Left lung (tissue), 10 donors: ENCODE data around the gene RAB4B. TPM values are rescaled to one million over a fixed set of nuclear protein-coding genes. Genes with fewer than 3 reads are reported as not detected.

Experiments
- ATAC-seq: fragments of 200-7000 bp; cut with Tn5 transposase; one replicate; pipeline ENCODE4 v1.9.1; 2020; ENCODE audit warnings: moderate library complexity
- DNase-seq, 4 donors: peaks; one replicate each; pipeline ENCODE4 v3.0.0-alpha.2; 2013 to 2020
- H3K27ac ChIP-seq, 2 donors: fragments of 200-600 bp; sonication (generic) in 1 of 2; one replicate each; pipeline versions ENCODE4 v1.5.0 to v1.8.0; 2020 to 2021
- H3K27me3 ChIP-seq, 2 donors: fragments of 200-600 bp; sonication (generic) in 1 of 2; one replicate each; pipeline versions ENCODE4 v1.5.0 to v1.8.0; 2020 to 2021
- H3K36me3 ChIP-seq, 2 donors: fragments of 200-600 bp; sonication (generic) in 1 of 2; one replicate each; pipeline versions ENCODE4 v1.5.0 to v1.8.0; 2020 to 2021
- H3K4me1 ChIP-seq, 2 donors: fragments of 200-600 bp; one replicate each; pipeline ENCODE4 v1.8.0; 2021
- H3K4me3 ChIP-seq, 2 donors: fragments of 200-600 bp; sonication (generic) in 1 of 2; one replicate each; pipeline versions ENCODE4 v1.5.0 to v1.8.0; 2020 to 2021; ENCODE audit warnings: mild to moderate bottlenecking in 1 of 2
- H3K9me3 ChIP-seq, 2 donors: fragments of 200-600 bp; sonication (generic) in 1 of 2; one replicate each; pipeline versions ENCODE4 v1.5.0 to v1.8.0; 2020 to 2021
- intact Hi-C, 2 donors: fragments of 100-400 bp; cut with DNase I; formaldehyde crosslinking; loops; one replicate each; pipeline versions ENCODE4 v1.11.2 to v1.14.2; 2022
- polyA plus RNA-seq, 6 donors: library from polyadenylated mRNA; unstranded; fragments of 120-200 nt; gene quantifications; one replicate each; pipeline ENCODE4 v1.2.1, GENCODE V29; 2013; ENCODE audit not compliant: insufficient read length in 6 of 6
- total RNA-seq, 2 donors: library from RNA; stranded (reverse); fragmentation: NEBNext Ultra II Directional; extraction: Animal tissue kit (Norgen Biotek cat#: 25700); gene quantifications; one replicate each; pipeline ENCODE4 v1.2.1, GENCODE V29; 2021
- TF ChIP-seq, protein P1 (sequence below), 2 donors: fragments of 200-600 bp; sonication (generic) in 1 of 2; IDR thresholded peaks; one replicate each; pipeline versions ENCODE4 v1.5.0 to v1.8.0; 2021; ENCODE audit warnings: antibody characterized with exemption in 2 of 2
- donor health status: DM: no; HTN: yes; CAD: no.
- donor health status: DM: no; HTN: no; CAD: no.

Gene RAB4B
- total and polyA plus RNA-seq, 8 donors, result 11.1 to 50.4 (median 13.3) TPM

DNA sequence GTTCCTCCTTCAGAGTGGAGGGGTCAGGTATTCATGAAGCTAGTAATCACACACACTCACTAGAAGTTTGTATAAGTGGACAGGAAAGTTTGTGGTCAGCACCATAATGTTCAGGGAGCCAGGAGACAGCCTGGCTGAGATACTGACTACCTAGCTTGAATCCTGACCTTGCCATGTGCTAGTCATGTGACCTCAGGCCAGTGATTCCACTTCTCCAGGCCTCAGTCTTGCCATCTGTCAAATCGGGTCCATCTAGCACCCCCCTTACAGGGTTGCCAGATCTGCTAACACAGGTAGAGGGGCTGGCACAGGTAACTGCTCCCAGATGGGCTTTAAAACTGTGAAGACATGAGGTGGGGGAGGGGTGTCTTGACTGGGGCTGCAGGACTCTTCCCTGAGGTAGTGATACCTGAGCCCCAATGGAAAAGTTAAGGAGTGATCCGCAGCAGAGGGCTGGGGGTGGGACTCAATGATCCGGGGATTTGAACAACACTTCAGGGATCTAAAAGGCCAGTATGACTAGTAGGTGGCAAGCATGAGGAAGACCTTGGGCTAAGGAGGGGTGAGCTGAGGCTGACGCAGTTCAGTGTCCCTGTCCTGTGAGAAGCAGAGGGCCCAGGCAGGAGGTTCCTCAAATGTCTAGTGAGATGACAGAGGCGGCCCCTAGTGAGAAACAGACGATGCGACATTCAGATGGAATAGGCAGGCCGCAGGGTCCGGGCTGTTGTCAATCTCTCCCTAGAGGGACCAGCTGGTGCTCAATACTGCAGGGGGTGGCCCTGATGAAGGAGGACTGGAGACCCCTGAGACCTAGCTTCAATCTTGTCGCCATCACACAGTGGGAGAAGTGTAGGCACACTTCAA, 36.3 kb upstream of the RAB4B start:
- ATAC-seq (no peak), DNase-seq (no peak)
- no peak overlapping the region for H3K4me3 ChIP-seq
- TF ChIP-seq, protein P1, sequence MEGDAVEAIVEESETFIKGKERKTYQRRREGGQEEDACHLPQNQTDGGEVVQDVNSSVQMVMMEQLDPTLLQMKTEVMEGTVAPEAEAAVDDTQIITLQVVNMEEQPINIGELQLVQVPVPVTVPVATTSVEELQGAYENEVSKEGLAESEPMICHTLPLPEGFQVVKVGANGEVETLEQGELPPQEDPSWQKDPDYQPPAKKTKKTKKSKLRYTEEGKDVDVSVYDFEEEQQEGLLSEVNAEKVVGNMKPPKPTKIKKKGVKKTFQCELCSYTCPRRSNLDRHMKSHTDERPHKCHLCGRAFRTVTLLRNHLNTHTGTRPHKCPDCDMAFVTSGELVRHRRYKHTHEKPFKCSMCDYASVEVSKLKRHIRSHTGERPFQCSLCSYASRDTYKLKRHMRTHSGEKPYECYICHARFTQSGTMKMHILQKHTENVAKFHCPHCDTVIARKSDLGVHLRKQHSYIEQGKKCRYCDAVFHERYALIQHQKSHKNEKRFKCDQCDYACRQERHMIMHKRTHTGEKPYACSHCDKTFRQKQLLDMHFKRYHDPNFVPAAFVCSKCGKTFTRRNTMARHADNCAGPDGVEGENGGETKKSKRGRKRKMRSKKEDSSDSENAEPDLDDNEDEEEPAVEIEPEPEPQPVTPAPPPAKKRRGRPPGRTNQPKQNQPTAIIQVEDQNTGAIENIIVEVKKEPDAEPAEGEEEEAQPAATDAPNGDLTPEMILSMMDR (IDR thresholded peaks at IDR 0.05), result no peak
- peaks cover 0 to 6% of the 10 kb centered on the region in 2 donors for H3K4me1 ChIP-seq
- H3K27ac ChIP-seq, result no peak overlapping the region
- no peaks in the 10 kb centered on the region for H3K27me3 ChIP-seq
- intact Hi-C loops, result no loop called here
- H3K36me3 ChIP-seq, result peaks cover 0 to 58% of the 10 kb centered on the region in 2 donors
- no peaks in the 10 kb centered on the region for H3K9me3 ChIP-seq

DNA sequence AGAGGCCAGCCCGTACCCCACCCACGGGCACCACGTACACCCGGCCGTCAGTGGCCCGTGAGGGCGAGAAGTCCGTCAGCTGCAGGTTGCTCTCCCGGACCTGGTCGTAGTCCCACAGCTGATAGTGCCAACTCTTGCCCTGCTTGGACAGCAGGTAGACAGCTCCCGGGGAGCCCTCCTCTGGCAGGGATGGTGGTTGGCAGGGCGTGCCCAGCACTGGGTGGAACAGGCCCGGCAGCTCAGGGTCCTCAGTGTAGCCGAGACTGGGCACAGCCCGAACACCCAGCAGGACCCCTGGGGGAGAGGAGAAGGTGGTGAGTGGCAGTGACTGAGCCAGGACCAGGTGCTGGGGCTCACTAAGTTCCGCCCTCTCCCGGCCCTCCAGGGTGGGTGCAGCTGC, 35.6 kb upstream of the RAB4B start:
- intact Hi-C loops, result no loop called here
- no peak overlapping the region for H3K27ac ChIP-seq
- no peaks in the 10 kb centered on the region for H3K9me3 ChIP-seq
- ATAC-seq (no peak), DNase-seq (no peak)
- H3K4me3 ChIP-seq, result no peak overlapping the region
- no peaks in the 10 kb centered on the region for H3K27me3 ChIP-seq
- H3K36me3 ChIP-seq, result peaks cover 0 to 51% of the 10 kb centered on the region in 2 donors
- peaks cover 0 to 6% of the 10 kb centered on the region in 2 donors for H3K4me1 ChIP-seq
- TF ChIP-seq, protein P1 (IDR thresholded peaks at IDR 0.05), result no peak

GRCh38 chr19:40742886-40743285, 35.2 kb upstream of the RAB4B start:
- intact Hi-C loops, result no loop called here
- Histone ChIP-seq H3K9me3 (no peaks in the 10 kb centered on the region), H3K36me3 (peaks cover 0 to 47% of the 10 kb centered on the region in 2 donors), H3K4me1 (peaks cover under 1 to 10% of the 10 kb centered on the region in 2 donors), H3K27me3 (no peaks in the 10 kb centered on the region), H3K27ac (no peak overlapping the region), H3K4me3 (no peak overlapping the region)
- DNase-seq, result no peak
- ATAC-seq, result no peak
- TF ChIP-seq, protein P1 (IDR thresholded peaks at IDR 0.05), result no peak

DNA sequence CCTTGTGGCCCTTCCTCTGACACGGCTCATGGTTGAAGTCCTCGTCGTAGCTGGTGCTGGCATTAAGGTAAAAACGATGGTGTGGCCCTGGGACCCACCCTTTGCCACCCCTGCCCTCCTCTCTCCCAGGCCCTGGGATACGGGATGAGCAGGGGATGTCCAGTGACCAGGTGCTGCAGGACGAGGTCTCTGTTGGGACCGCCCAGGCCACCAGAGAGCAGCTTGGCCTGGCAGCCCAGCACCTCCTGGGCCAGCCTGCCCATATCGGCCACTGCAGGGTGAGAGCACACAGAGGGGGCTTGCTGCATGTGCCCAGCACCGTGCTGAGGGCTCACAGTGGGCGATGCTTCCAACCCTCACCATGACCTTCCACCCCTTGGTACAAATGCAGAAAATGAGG, 34.1 kb upstream of the RAB4B start:
- peaks cover 0 to 36% of the 10 kb centered on the region in 2 donors for H3K36me3 ChIP-seq
- no peak for DNase-seq
- TF ChIP-seq, protein P1 (IDR thresholded peaks at IDR 0.05), result no peak
- ATAC-seq, result no peak
- no peak overlapping the region for H3K4me3 ChIP-seq
- H3K9me3 ChIP-seq, result no peaks in the 10 kb centered on the region
- peaks cover 4 to 21% of the 10 kb centered on the region in 2 donors for H3K4me1 ChIP-seq
- peak overlapping the region in 1 of 2 donors; percentile 42 for H3K27ac ChIP-seq
- no peaks in the 10 kb centered on the region for H3K27me3 ChIP-seq
- intact Hi-C loops, result no loop called here

DNA sequence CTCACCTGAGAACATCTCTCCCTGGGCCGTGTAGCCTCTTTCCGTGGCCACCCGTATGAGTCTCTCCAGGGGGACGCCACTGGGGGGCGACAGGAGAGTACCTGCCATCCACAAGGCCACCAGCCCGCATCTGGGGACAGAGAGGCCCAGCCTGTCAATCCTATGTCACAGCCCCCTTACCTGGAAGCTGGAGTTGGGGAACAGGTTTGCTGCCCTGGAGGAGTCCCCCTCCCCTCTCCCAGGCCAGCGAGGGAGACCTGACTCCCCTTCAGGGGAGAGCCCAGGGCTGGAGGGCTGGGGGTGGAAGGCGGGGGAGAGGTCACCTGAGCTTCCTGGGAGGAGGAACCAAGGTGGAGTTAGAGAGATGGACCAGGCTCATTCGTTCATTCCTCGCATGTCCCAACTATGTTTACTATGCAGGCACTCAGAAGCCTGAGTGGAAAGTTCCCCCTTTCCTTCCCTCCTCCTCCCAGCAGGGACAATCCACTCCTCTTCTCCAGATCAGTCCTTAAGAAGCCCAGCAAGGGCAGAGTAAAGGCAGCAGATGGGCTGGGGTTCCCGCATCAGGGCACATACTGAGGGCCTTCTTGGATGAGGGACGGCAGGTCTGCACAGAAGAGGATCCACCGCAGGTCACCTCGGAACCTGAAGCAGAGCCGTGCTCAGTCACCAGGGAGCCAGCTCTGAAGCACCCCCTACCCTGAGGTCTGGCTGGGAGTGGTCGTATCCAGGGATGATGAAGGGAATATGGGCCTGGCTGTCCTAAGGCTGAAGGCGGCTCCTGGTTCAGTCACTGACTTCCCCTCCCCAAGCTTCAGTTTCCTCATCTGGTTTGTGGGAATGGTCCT, 33.3 kb upstream of the RAB4B start:
- peak; percentile 79 for ATAC-seq
- H3K27ac ChIP-seq, result peak overlapping the region; percentile 42 to 53
- TF ChIP-seq, protein P1 (IDR thresholded peaks at IDR 0.05), result no peak

More for the DNA sequence above, 33.3 kb upstream of the RAB4B start:
- intact Hi-C loops, result no loop called here
- no peak overlapping the region for H3K4me3 ChIP-seq
- H3K36me3 ChIP-seq, result peaks cover 0 to 28% of the 10 kb centered on the region in 2 donors
- peak in 2 of 4 donors; percentile 62 to 85 for DNase-seq
- H3K4me1 ChIP-seq, result peaks cover 13 to 29% of the 10 kb centered on the region in 2 donors
- H3K27me3 ChIP-seq, result no peaks in the 10 kb centered on the region
- no peaks in the 10 kb centered on the region for H3K9me3 ChIP-seq
